H9 (cell line): ENCODE data around the gene SIL1. TPM values are rescaled to one million over a fixed set of nuclear protein-coding genes. Genes with fewer than 3 reads are reported as not detected.

ENCODE experiments used
- DNase-seq: peaks from one replicate; pipeline ENCODE4 v3.0.0-alpha.2; 2017
- H2AFZ ChIP-seq: one replicate; pipeline ENCODE4 v1.6.1; 2013; ENCODE audit warnings: mild to moderate bottlenecking, low read length, control low read depth, moderate library complexity
- H2AK5ac ChIP-seq: 2 replicates; pipeline ENCODE4 v1.6.1; 2013; ENCODE audit warnings: low read length, control low read depth, mixed read lengths; ENCODE audit not compliant: insufficient read length
- H2BK120ac ChIP-seq: one replicate; pipeline ENCODE4 v1.6.1; 2013; ENCODE audit warnings: low read depth, mild to moderate bottlenecking, low read length, control low read depth, inconsistent platforms; ENCODE audit not compliant: poor library complexity, severe bottlenecking
- H2BK12ac ChIP-seq: 2 replicates; pipeline ENCODE4 v1.6.1; 2013; ENCODE audit warnings: low read length, control low read depth, mixed read lengths, low read depth; ENCODE audit not compliant: insufficient read length
- H2BK15ac ChIP-seq: 2 replicates; pipeline ENCODE4 v1.6.1; 2013; ENCODE audit warnings: low read depth, low read length, control low read depth
- H2BK20ac ChIP-seq: one replicate; pipeline ENCODE4 v1.6.1; 2013; ENCODE audit warnings: low read depth, mild to moderate bottlenecking, low read length, control low read depth, inconsistent platforms; ENCODE audit not compliant: poor library complexity, severe bottlenecking
- H2BK5ac ChIP-seq: 2 replicates; pipeline ENCODE4 v1.6.1; 2013; ENCODE audit warnings: low read length, control low read depth, mixed read lengths; ENCODE audit not compliant: insufficient read length
- H3K14ac ChIP-seq: 2 replicates; pipeline ENCODE4 v1.6.1; 2013; ENCODE audit warnings: low read length, control low read depth; ENCODE audit not compliant: insufficient read depth
- H3K18ac ChIP-seq: 2 replicates; pipeline ENCODE4 v1.6.1; 2013; ENCODE audit warnings: low read depth, mild to moderate bottlenecking, mixed read lengths, low read length, control low read depth; ENCODE audit not compliant: insufficient read length
- H3K23ac ChIP-seq: 2 replicates; pipeline ENCODE4 v1.6.1; 2013; ENCODE audit warnings: low read length, control low read depth, mixed read lengths, low read depth; ENCODE audit not compliant: insufficient read length
- H3K23me2 ChIP-seq: 2 replicates; pipeline ENCODE4 v1.6.1; 2013; ENCODE audit warnings: low read depth, mild to moderate bottlenecking, mixed read lengths, low read length, control low read depth; ENCODE audit not compliant: insufficient read length, poor library complexity, severe bottlenecking
- H3K27ac ChIP-seq: 2 replicates; pipeline ENCODE4 v1.5.1; 2013; ENCODE audit warnings: low read length, control low read depth, mixed read lengths, low read depth; ENCODE audit not compliant: insufficient read length
- H3K27me3 ChIP-seq: 2 replicates; pipeline ENCODE4 v1.6.1; 2013; ENCODE audit warnings: low read length, control low read depth, inconsistent platforms; ENCODE audit not compliant: insufficient read depth
- H3K4ac ChIP-seq: 2 replicates; pipeline ENCODE4 v1.6.1; 2013; ENCODE audit warnings: low read depth, mild to moderate bottlenecking, control low read depth, inconsistent platforms, low read length, moderate library complexity
- H3K4me1 ChIP-seq: 2 replicates; pipeline ENCODE4 v1.6.1; 2013; ENCODE audit warnings: low read length, control low read depth, inconsistent platforms; ENCODE audit not compliant: insufficient read depth
- H3K4me2 ChIP-seq: 2 replicates; pipeline ENCODE4 v1.6.1; 2013; ENCODE audit warnings: low read length, control low read depth, mixed read lengths; ENCODE audit not compliant: insufficient read length, insufficient read depth
- H3K56ac ChIP-seq: 2 replicates; pipeline ENCODE4 v1.6.1; 2013; ENCODE audit warnings: low read depth, mild to moderate bottlenecking, mixed read lengths, low read length, control low read depth; ENCODE audit not compliant: insufficient read length
- H3K79me1 ChIP-seq: 2 replicates; pipeline ENCODE4 v1.6.1; 2013; ENCODE audit warnings: low read depth, mild to moderate bottlenecking, moderate library complexity, low read length, control low read depth, inconsistent platforms; ENCODE audit not compliant: insufficient read depth, poor library complexity, severe bottlenecking
- H3K79me2 ChIP-seq: 2 replicates; pipeline ENCODE4 v1.6.1; 2013; ENCODE audit warnings: low read length, control low read depth, inconsistent platforms; ENCODE audit not compliant: insufficient read depth
- H3K9ac ChIP-seq: 2 replicates; pipeline ENCODE4 v1.6.1; 2013; ENCODE audit warnings: low read length, control low read depth, mixed read lengths; ENCODE audit not compliant: insufficient read length; ENCODE audit errors: extremely low read depth
- H3K9me3 ChIP-seq: one replicate; pipeline ENCODE4 v1.6.1; 2013; ENCODE audit warnings: low read depth, low read length, inconsistent platforms; ENCODE audit not compliant: control insufficient read depth
- H3T11ph ChIP-seq: one replicate; pipeline ENCODE4 v1.6.1; 2013; ENCODE audit warnings: mild to moderate bottlenecking, low read length, control low read depth, inconsistent platforms
- H4K20me1 ChIP-seq: one replicate; pipeline ENCODE4 v1.6.1; 2013; ENCODE audit not compliant: control insufficient read depth, insufficient read length, insufficient read depth
- H4K5ac ChIP-seq: 2 replicates; pipeline ENCODE4 v1.6.1; 2013; ENCODE audit warnings: low read depth, mild to moderate bottlenecking, mixed read lengths, low read length, control low read depth; ENCODE audit not compliant: insufficient read length
- H4K8ac ChIP-seq: replicated peaks from 2 replicates; pipeline ENCODE4 v1.6.1; 2013; ENCODE audit warnings: low read length, control low read depth, mixed read lengths, low read depth; ENCODE audit not compliant: insufficient read length
- H4K91ac ChIP-seq: 2 replicates; pipeline ENCODE4 v1.6.1; 2013; ENCODE audit warnings: low read depth, mild to moderate bottlenecking, moderate library complexity, mixed read lengths, low read length, control low read depth; ENCODE audit not compliant: insufficient read length
- H3K27ac Mint-ChIP-seq, 3 experiments: 2 replicates in 2 of 3; 3 replicates in 1 of 3; pipeline ENCODE4 v1.8.0; 2020 to 2021; ENCODE audit warnings: mixed read lengths in 3 of 3, mild to moderate bottlenecking in 1 of 3, moderate library complexity in 1 of 3
- H3K27me3 Mint-ChIP-seq: 2 replicates; pipeline ENCODE4 v1.8.0; 2021; ENCODE audit warnings: low read depth, mild to moderate bottlenecking, moderate library complexity, mixed read lengths
- H3K36me3 Mint-ChIP-seq, 3 experiments: 2 replicates in 2 of 3; 3 replicates in 1 of 3; pipeline ENCODE4 v1.8.0; 2020 to 2021; ENCODE audit warnings: low read depth in 3 of 3, mixed read lengths in 3 of 3; ENCODE audit not compliant: insufficient read depth in 1 of 3
- H3K4me1 Mint-ChIP-seq, 2 experiments: 2 replicates each; pipeline ENCODE4 v1.8.0; 2020; ENCODE audit warnings: mixed read lengths in 2 of 2
- H3K4me3 Mint-ChIP-seq, 2 experiments: 2 replicates in 1 of 2; 3 replicates in 1 of 2; pipeline ENCODE4 v1.8.0; 2020 to 2021; ENCODE audit warnings: mild to moderate bottlenecking in 2 of 2, mixed read lengths in 2 of 2, moderate library complexity in 1 of 2
- H3K9me3 Mint-ChIP-seq, 2 experiments: 2 replicates in 1 of 2; 3 replicates in 1 of 2; pipeline ENCODE4 v1.8.0; 2020; ENCODE audit warnings: mild to moderate bottlenecking in 2 of 2, mixed read lengths in 2 of 2, moderate library complexity in 1 of 2
- CTCF ChIP-seq: fragments of 200-600 bp; sonication (generic); conservative IDR thresholded peaks from 3 replicates; pipeline ENCODE4 v1.8.0; 2021; ENCODE audit warnings: antibody characterized with exemption, mild to moderate bottlenecking
- WGBS: extraction: QIAGEN DNeasy Blood & Tissue Kit; methylation state at CpG from one replicate; pipeline ENCODE4 v1.1.7; 2013; ENCODE audit warnings: missing lambda C conversion rate, low lambda C conversion rate, mixed read lengths; ENCODE audit not compliant: insufficient read length; ENCODE audit errors: extremely low coverage; 5-methylcytosine and 5-hydroxymethylcytosine counted together
- total RNA-seq: library from RNA; stranded (reverse); gene quantifications from 2 replicates; pipeline ENCODE4 v1.2.1, GENCODE V29; 2021

The SIL1 gene
- total RNA-seq, 1 experiment from 2014 or later: 10.6 TPM

DNA sequence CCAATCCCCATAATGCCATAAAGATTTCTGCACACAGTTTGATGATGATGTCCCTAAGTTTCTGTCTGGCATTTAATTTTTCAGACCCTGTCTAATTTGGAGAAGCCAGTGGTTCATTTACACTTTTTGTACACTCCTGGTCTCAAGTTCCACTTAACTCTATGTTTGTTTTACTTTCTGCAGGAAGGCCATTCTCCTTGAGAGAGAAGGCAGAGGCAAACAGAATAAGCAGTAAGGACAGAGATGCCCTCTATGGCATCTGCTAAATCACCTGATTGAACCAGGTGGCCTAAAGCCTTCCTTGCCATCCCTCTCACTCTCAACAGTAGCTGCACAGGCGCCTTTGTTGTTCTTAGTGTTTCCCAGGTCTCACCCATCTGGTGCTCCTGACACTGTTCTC lies 236.9 kb downstream of the SIL1 start:
- Histone ChIP-seq H3K27ac (no peak overlapping the region), H3K4me2 (no peak overlapping the region), H3K27me3 (no peaks in the 10 kb centered on the region), H4K8ac (no peak overlapping the region), H3K79me2 (no peaks in the 10 kb centered on the region), H3K14ac (no peak overlapping the region), H3K56ac (no peak overlapping the region), H3K79me1 (no peaks in the 10 kb centered on the region), H3K18ac (no peak overlapping the region), H2BK15ac (no peak overlapping the region), H3K9ac (no peak overlapping the region), H3K4ac (no peak overlapping the region), H3K4me1 (peaks cover 5% of the 10 kb centered on the region; the same call in 1 of the 2 replicates), H3T11ph (no peak overlapping the region), H3K23me2 (no peaks in the 10 kb centered on the region), H2BK20ac (no peak overlapping the region), H2BK120ac (no peak overlapping the region), H2BK5ac (no peak overlapping the region), H2AK5ac (no peak overlapping the region), H4K20me1 (no peaks in the 10 kb centered on the region), H2BK12ac (no peak overlapping the region), H3K23ac (no peak overlapping the region), H2AFZ (no peak overlapping the region), H4K5ac (no peak overlapping the region), H3K9me3 (no peaks in the 10 kb centered on the region), H4K91ac (no peak overlapping the region)
- Mint-ChIP-seq H3K4me1 (peaks cover 29 to 45% of the 10 kb centered on the region in 2 experiments), H3K27me3 (no peaks in the 10 kb centered on the region; the same call in 1 of the 2 replicates), H3K27ac (peak overlapping the region in 1 of 3 experiments; percentile 9; a peak in 1 of 7 replicates), H3K4me3 (no peak overlapping the region), H3K36me3 (no peaks in the 10 kb centered on the region), H3K9me3 (no peaks in the 10 kb centered on the region)
- no peak for TF ChIP-seq CTCF
- DNase-seq: no peak
- WGBS: no CpG with 5 or more reads among the region's 1 CpG
